GM03348 (cell line): ENCODE data around the gene ECE1.
A peak's percentile ranks its signal among the peaks of the same experiment; 100 is the strongest.
"Not testable (repeated sequence)": the region's sequence is repeated elsewhere in the genome, so short reads cannot be mapped to it uniquely, and the experiment has no call there.

Experiments
- DNase-seq: peaks from one replicate; pipeline ENCODE4 v3.0.0; 2012; ENCODE audit warnings: low spot score

The ECE1 gene

DNA sequence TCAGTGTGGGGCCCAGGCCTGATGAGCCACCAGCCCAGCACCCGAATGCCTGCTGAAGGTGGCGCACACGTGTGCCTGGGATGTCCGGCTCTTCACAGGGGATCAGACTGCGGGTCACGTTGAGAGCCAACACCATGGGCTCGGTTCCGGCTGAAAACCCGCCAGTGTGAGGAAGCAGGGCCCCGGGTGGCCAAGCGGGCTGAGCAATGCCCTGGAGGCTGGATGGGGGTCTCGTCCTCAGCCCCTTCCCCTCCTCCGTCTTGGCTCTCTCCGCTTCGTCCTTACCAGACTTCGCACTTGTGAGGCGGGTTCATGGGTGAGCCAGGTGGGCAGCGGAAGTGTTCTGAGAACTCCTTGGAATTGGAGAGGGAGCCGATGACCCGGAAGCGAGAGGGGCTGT, 70.6 kb downstream of the ECE1 start:
- DNase-seq = no peak

DNA sequence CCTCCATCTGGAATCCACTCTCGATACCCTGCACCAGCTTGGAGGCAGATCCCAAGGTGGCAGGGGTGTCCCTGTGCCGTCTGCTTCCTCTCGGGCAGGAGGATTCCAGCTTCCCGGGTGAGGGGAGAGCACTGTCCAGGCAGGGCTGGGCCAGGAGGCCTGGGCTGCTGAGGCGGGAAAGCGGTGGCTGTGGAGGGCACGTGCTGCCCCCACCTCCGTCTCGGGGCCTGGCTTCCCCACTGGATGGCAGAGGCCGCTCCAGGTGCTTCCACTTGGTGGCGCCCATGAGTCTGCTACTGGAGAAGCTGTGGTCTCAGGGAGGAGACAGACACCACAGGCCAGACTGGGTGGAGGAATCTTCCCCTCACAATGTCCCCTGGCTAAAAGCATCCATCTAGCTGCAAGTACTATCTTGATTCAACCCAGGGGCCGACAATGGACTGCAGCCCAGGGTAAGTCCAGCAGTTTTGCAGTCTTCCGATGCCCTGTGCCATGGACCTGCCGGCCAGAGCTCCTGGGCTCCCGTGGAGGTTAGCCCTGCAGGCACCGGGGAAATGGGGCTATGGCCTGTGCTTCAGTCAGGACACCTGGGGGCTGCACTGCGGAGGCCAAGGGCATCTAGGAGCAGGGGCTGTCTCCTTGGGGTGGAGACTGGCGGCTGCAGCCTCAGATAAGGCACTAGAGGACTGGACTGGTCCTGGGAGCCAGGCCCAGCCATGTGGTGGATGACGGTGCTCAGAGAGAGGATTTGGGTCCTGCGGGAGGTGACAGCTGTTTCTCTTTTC, 72.3 kb downstream of the ECE1 start:
- DNase-seq = peak; percentile 44

DNA sequence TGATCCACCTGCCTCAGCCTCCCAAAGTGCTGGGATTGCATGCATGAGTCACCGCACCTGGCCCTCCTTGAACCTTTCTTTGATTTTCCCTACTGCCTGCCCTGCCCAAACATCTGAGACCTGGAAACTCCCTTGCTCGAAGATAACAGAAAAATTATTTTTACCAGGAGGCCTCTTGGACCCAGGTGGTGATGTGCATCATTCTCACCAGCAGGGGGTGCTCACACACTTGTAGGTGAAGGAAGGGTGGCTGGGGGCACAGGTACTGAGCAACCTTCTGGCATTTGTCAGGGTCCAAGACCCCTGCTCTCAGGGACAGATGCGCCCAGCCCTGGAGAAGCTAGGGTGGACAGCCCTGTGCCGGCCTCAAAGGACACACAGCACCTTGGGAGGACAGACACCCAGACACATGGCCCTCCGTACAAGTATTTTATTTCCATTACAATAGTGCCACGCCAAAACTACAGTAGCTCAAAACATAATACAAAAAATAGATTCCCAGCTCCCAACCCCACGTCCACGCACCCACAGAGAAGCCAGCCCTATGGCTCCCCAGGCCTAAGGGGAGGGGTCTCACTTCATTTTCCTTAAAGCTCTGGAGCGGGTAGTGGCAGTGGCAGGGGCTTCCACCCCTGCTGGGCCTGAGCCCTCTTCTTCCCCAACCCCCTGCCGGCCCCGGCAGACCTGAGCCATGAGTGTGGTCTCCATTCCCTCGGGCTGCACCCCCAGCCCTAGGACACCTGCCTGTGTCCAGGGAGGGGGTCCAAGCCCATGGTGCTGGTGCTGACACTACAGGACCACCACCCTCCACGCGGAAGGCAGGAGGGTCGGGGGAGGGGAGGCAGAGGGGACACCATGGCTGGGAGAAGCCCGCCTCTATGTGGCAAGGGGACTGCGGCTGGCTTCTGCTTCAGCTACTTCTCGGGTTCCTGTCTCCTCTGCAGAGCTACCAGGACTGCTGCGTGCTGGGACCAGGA, 73.1 kb downstream of the ECE1 start:
- DNase-seq = peak; percentile 58

DNA sequence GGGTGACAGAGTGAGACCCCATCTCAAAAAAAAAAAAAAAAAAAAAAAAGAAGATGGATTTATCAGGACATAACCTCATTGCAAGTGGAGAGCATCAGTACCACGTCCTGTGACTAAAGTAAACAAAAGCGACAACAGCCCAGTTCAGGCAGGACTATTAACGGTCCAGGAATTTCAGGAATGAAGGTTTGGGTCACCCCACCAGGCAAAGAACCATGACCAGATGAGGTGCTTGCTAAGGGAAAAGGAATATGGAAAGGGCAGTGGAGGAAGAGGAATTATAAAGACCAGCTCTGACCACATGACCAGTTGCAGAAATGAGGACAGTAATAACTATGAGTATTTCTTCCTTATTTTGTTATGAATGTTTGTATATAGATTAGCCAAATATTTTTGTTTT, 78.1 kb downstream of the ECE1 start:
- DNase-seq = no peak

DNA sequence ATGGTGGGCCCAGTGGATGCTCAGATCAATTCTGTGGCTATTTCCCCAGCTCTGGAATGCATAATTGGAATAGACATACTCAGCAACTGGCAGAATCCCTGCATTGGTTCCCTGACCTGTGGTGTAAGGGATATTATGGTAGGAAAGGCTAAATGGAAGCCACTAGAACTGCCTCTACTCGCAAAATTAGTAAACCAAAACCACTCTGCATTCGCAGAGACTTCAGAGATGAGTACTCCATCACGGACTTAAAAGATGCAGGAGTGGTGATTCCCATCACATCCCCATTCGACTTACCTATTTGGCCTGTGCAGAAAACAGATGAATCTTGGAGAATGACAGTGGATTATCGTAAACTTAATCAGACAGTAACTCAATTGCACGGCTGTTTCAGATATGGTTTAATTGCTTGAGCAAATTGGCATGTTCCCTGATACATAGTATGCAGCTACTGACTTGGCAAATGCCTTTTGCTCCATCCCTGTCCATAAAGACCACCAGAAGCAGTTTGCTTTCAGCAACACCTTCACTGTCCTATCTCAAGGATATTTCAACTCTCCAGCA, 82.0 kb downstream of the ECE1 start:
- DNase-seq = not testable (repeated sequence)

DNA sequence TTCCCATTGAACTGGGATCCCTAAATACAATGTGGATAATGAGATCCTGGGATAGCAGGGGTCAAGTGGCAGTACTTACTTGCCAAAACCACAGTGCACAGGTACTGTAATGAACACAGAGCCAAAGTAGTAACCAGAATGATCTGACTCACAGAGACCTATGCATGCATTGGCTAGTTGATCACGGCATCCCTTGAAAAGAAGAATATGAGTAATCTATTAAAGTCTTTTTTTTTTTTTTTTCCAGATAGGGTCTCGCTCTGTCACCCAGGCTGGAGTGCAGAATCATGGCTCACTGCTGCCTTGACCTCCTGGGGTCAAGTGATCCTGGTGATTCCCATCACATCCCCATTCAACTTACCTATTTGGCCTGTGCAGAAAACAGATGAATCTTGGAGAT, 84.1 kb downstream of the ECE1 start:
- no peak for DNase-seq

DNA sequence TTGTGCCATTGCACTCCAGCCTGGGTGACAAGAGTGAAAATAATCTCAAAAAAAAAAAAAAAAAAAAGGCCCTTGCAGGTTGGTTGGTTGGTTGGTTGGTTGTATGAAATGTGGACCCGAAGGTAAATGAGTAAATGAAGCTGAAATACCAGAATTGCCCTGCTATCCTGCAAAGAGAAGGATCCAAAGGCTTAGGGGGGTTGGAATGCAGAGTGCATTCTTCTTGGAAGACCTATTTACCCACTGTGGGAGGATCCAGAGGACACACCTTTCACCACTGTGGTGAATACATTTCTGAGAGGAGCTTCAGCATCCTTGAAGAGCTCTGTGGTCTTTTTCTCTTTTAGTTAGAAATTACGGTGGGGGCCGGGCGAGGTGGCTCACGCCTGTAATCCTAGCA, 84.8 kb downstream of the ECE1 start:
- no peak for DNase-seq

DNA sequence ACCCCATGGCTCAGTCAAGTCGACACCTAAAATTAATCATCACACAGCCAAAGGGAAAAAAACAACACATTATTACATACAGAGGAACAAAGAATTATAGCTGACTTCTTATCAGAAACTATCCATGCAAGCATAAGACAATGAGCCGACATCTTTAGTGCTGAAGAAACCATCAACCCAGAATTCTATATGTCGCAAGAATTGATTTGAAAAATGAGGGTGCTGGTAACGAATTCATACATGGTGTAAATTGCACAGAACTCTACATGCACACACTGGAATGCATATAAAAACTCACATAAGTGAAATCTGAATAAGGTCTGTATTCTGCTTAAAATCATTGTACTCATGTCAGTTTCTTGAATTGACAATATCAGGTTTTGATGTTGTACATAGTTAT, 88.6 kb downstream of the ECE1 start:
- no peak for DNase-seq

DNA sequence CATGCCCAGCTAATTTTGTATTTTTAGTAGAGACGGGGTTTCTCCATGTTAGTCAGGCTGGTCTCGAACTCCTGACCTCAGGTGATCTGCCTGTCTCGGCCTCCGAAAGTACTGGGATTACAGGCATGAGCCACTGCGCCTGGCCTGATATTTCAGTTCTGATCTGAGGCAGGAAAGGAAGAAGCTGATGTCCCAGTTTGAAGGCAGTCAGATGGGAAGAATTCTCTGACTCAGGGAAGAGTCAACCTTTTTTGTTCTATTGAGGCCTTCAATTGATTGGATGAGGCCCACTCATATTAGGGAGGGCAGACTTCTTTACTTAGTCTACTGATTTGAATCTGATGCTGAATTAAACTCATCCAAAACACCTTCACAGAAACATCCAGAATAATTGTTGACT, 89.0 kb downstream of the ECE1 start:
- not testable (repeated sequence) for DNase-seq

DNA sequence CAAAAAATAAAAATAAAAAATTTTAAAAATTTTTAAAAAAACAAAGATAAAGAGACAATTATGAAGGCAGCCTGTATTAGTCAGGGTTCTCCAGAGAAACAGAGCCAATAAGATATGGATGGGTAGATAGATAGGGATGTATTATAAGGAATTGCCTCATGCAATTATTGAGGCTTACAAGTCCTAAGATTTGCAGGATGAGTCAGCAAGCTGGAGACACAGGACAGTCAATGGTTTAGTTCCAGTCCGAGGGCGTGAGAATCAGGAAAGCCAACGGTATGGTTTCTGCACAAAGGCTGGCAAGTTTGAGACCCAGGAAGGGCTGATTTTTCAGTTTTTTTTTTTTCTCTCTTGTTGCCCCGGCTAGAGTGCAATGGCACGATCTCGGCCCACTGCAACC, 89.5 kb downstream of the ECE1 start:
- no peak for DNase-seq

DNA sequence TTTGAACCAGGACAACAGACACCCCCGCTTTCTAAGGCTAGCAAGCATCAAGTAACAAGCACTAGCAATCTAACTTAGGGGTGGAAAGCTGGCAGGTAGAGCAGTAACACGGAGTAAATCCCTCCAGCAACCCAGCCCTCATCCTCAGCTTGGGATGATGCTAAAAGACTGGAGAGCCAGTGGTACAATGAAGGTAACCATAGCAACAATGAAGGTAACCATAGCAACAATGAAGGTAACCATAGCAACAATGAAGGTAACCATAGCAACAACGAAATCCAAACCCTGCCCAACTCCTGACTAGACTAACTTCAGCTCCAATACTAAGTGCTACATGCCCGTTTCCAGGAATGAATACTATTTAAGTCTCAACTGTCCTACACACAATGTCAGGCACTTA, 91.3 kb downstream of the ECE1 start:
- no peak for DNase-seq

DNA sequence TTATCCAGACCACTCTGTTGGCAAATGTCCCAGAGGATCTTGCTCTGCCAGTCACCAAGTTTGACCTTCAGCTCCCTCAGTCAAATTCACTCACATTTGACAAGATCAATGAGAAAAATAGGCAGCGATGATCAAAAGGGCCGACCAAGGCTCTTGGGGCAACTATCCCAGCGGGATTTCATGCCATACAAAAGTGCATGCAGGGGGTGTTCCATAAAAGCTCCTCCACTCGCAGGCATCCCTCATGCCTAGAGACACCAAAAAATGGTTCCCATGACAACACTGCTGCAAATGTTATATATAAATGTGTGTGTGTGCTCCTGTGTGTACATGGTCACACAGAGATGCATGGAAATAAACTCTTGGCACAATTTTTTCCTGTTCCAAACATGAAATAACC, 97.4 kb downstream of the ECE1 start:
- DNase-seq = no peak

DNA sequence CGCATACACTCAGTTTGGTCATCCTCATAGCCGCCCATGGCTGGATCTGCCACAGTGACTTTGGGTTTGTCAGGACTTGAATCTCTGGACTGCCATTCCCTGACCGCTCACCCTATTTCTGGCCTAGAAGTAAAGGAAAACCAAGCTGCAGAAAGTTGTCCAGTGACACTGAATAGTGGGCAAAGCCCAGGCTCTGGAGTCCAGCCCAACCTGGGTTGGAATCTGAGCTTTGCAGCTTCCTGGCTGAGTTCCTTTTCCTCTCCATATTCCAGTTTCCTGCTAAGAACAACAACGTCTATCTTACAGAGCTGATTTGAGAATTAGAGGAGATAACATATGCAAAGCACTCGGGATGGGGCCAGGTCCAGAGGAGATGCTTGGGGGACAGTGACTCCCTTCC, 98.0 kb downstream of the ECE1 start:
- DNase-seq = no peak

DNA sequence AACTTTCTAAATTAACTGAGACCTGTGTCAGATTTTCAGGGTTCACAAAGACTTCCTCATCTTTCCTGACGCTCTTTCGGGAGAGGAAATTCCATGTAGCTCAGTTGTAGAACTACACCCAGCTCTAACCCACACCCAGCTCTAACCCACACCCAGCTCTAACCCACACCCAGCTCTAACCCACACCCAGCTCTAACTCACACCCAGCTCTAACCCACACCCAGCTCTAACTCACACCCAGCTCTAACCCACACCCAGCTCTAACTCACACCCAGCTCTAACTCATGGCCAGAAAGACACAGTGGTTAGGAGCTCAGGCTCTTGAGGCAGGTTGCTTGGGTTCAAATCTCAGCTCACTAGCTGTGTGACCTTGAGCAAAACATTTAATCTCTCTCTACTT, 99.5 kb downstream of the ECE1 start:
- DNase-seq = not testable (repeated sequence)

DNA sequence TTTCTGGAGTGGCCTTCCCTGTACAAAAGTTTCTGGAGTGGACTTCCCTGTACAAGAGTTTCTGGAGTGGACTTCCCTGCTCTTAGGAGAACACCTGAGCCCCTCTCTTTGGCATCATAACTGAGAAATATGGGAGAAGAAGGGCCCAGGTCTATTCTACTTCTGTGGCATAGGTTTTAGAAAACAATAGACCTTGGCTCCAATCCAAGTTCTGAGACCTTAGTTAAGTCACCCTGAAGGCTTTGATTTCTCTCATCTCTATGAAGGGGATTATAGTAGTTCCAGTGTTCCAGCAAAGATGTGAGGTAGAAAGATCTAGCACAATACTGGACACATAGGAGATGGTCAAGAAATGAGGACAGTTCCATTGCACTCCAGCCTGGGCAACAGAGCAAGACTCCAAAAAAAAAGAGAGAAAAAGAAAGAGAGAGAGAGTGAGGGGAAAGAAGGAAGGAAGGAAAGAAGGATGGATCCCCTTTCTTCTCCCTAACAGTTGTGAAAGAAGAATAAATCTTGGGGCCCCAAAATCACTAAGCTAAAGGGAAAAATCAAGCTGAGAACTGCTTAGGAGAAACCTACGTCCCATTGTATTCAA, 100.3 kb downstream of the ECE1 start:
- no peak for DNase-seq

DNA sequence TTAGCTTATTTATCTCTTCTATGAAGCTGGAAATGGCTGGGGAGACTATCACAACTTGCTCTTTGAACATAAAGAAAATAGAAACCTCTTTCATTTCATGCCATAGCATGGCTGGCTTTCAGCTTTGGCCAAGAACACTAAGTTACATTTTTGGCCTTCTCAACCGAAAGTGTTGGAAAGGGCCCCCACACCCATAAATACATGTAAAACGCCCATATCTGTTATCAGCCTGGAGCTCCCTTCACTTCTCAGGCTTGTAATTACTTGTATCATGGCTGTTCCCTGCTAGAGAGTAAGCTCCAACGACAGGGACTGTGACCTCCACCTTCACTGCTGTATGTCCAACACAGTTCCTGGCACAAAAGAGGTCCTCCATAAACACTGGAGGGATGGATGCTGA, 100.8 kb downstream of the ECE1 start:
- DNase-seq = no peak

DNA sequence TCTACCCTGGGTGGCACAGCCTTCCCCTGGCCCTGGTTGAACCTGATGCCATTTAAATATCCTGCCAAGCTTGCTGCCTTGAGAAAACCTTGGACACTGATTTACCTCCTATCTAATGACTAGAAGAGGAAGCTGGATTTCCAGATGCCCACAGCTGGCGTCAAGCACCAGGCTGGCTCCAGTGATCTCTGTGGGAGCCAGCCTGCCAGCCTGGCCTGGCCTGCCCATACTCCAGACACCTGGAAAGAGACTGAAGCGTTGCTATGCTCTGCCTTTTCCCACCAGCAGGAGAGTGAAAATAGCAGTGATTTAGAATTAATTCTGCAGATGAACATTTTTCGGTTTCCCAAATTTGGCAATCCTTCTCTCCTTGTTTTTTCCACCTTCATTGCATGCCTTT, 102.0 kb downstream of the ECE1 start:
- DNase-seq = no peak

DNA sequence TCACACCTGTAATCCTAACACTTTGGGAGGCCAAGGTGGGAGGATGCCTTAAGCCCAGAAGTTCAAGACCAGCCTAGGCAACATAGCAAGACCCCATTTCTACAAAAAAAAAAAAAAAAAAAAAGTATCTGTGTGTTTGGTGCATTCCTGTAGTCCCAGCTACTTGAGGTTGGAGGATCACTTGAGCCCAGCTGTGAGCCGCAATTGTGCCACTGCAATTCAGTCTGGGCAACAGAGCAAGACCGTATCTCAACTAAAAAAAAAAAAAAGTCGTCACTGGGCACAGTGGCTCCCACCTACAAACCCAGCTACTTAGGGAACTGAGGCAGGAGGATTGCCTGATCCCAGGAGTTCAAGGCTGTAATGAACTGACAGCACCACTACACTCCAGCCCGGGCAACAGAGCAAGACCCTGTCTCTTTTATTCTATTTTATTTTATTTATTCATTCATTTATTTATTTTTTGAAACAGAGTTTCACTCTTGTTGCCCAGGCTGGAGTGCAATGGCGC, 105.0 kb downstream of the ECE1 start:
- no peak for DNase-seq

DNA sequence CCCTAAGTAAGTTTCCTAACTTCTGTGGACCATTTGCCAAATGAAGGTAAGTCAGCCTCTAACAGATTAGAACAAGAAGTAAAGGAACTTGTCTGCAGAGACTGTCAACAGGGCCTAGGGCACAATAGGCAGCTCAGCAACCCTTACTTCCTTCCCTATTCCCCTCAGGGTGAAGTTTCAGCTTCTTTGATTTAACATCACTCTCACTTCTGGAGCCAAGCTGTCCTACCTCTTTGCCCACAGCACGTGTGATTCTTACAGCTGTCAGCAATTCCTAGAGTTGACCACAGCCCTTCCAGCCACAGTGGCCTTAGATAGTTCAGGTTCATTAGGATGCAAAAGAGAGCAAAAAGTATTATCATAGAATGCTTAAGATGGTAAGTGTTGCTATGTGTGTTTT, 106.0 kb downstream of the ECE1 start:
- DNase-seq = no peak

DNA sequence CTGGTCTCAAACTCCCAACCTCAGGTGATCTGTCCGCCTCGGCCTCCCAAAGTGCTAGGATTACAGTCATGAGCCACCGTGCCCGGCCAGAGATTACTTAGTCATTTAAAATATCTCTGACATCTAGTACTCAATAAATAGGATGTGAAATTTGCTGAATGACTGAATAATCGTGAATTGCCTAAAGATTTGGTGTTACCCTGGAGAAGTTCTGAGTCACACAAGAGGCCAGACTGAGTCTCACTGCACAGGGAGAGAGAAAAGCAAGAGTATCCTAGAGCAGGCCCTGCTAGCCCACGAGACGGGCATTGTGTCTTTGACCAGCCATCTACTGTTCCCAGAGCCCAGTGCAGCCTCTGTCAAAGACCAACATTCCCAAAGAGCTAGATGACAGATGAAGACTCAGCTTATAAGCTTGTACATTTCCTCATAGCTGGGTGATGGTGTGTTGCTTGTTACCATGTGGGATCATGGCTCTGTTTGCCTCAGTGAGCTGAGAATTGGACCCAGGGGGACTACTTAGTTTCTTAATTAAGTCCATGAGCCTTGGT, 108.0 kb downstream of the ECE1 start:
- DNase-seq = no peak

DNA sequence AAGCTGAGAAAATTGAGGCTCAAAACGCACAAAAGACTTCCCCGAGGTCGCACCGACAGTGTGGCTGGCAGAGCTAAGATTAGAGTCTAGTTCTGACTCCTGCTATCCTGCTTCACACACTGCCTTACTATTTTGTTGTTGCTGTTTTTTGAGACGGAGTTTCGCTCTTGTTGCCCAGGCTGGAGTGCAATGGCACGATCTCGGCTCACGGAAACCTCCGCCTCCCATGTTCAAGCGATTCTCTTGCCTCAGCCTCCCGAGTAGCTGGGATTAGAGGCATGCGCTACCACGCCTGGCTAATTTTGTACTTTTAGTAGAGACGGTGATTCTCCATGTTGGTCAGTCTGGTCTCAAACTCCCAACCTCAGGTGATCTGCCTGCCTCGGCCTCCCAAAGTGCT, 112.0 kb downstream of the ECE1 start:
- not testable (repeated sequence) for DNase-seq
